Smooth muscle cell (in vitro differentiated cells): ENCODE measurements around the gene RADIL. TPM values are rescaled to one million over a fixed set of nuclear protein-coding genes. Genes with fewer than 3 reads are reported as not detected.

Experiments used
- DNase-seq: peaks from one replicate; lab custom pipeline; 2025; ENCODE audit not compliant: unreplicated experiment; lab: John Stamatoyannopoulos, UW
- H2AFZ ChIP-seq: fragments of 200-600 bp; sonication (generic); 2 replicates; pipeline ENCODE4 v1.6.0; 2016; ENCODE audit warnings: antibody characterized with exemption, low read depth, mild to moderate bottlenecking
- H3F3A ChIP-seq: fragments of 200-600 bp; sonication (generic); 2 replicates; pipeline ENCODE4 v1.6.0; 2017; ENCODE audit warnings: antibody characterized with exemption, low read depth
- H3K27ac ChIP-seq: fragments of 200-600 bp; sonication (generic); 2 replicates; pipeline ENCODE4 v1.5.1; 2016; ENCODE audit warnings: low read depth, mild to moderate bottlenecking
- H3K27me3 ChIP-seq: fragments of 200-600 bp; sonication (generic); 2 replicates; pipeline ENCODE4 v1.6.1; 2016; ENCODE audit warnings: low read depth, mild to moderate bottlenecking
- H3K36me3 ChIP-seq: fragments of 200-600 bp; sonication (generic); 2 replicates; pipeline ENCODE4 v1.5.1; 2016; ENCODE audit warnings: low read depth
- H3K4me1 ChIP-seq: fragments of 200-600 bp; sonication (generic); 2 replicates; pipeline ENCODE4 v1.5.1; 2016; ENCODE audit warnings: low read depth
- H3K4me2 ChIP-seq: fragments of 200-600 bp; sonication (generic); 2 replicates; pipeline ENCODE4 v1.6.0; 2016; ENCODE audit warnings: mild to moderate bottlenecking
- H3K4me3 ChIP-seq: fragments of 200-600 bp; sonication (generic); 2 replicates; pipeline ENCODE4 v1.5.1; 2016; ENCODE audit warnings: mild to moderate bottlenecking
- H3K79me2 ChIP-seq: fragments of 200-600 bp; sonication (generic); 2 replicates; pipeline ENCODE4 v1.6.0; 2016; ENCODE audit warnings: low read depth, mild to moderate bottlenecking
- H3K9ac ChIP-seq: fragments of 200-600 bp; sonication (generic); 2 replicates; pipeline ENCODE4 v1.6.0; 2016; ENCODE audit warnings: low read depth
- H3K9me3 ChIP-seq: fragments of 200-600 bp; sonication (generic); replicated peaks from 2 replicates; pipeline ENCODE4 v1.5.1; 2016; ENCODE audit warnings: low read depth
- H4K20me1 ChIP-seq: fragments of 200-600 bp; sonication (generic); 2 replicates; pipeline ENCODE4 v1.6.0; 2016; ENCODE audit warnings: low read depth
- CTCF ChIP-seq: fragments of 200-600 bp; sonication (generic); IDR thresholded peaks from 2 replicates; pipeline ENCODE4 v1.5.1; 2017; ENCODE audit warnings: borderline replicate concordance, mild to moderate bottlenecking, antibody characterized with exemption; ENCODE audit not compliant: insufficient read depth, poor library complexity, severe bottlenecking
- WGBS: methylation state at CpG from one replicate; pipeline ENCODE4 v1.1.7; 2016; ENCODE audit warnings: low lambda C conversion rate; 5-methylcytosine and 5-hydroxymethylcytosine counted together
- polyA plus RNA-seq: library from polyadenylated mRNA; unstranded; fragments of >200 nt; fragmentation: Nextera tagmentation; extraction: Ambion mirVana; gene quantifications from 2 replicates; pipeline ENCODE4 v1.2.1, GENCODE V29; 2016
- total RNA-seq: library from RNA; depleted of rRNA; stranded (reverse); fragments of >200 nt; gene quantifications from 2 replicates; pipeline ENCODE4 v1.2.3, GENCODE V29; 2014

Gene RADIL
- total and polyA plus RNA-seq, 2 experiments from 2014 or later, result 4.7 to 10.7 TPM

- TF ChIP-seq CTCF, result no peak
- Histone ChIP-seq H3K4me2 (peak overlapping the region; percentile 44), H2AFZ (no peak overlapping the region)
Observed at GRCh38 chr7:4879396-4880081, 4.0 kb downstream of the RADIL start.

GRCh38 chr7:4878336-4879335, 4.9 kb downstream of the RADIL start:
- Histone ChIP-seq H3K4me1 (peaks cover 12% of the 10 kb centered on the region), H3F3A (peaks cover 11% of the 10 kb centered on the region), H3K9me3 (no peaks in the 10 kb centered on the region), H2AFZ (no peak overlapping the region), H4K20me1 (no peaks in the 10 kb centered on the region), H3K36me3 (no peaks in the 10 kb centered on the region), H3K79me2 (peaks cover 6% of the 10 kb centered on the region), H3K4me2 (no peak overlapping the region), H3K9ac (peak overlapping the region; percentile 50), H3K4me3 (no peak overlapping the region), H3K27ac (peak overlapping the region; percentile 75), H3K27me3 (no peaks in the 10 kb centered on the region)
- no peak for TF ChIP-seq CTCF
- no peak for DNase-seq
- 85% methylated on average over 45 of the region's 45 CpGs for WGBS

More at GRCh38 chr7:4879396-4880081, 4.0 kb downstream of the RADIL start:
- no peaks in the 10 kb centered on the region for H3K36me3 ChIP-seq
- peaks cover 6% of the 10 kb centered on the region for H3K79me2 ChIP-seq
- 74% methylated on average over 27 of the region's 27 CpGs for WGBS
- H4K20me1 ChIP-seq, result no peaks in the 10 kb centered on the region
- peaks cover 11% of the 10 kb centered on the region for H3F3A ChIP-seq
- H3K27me3 ChIP-seq, result no peaks in the 10 kb centered on the region
- peak overlapping the region; percentile 50 for H3K9ac ChIP-seq
- peak overlapping the region; percentile 75 for H3K27ac ChIP-seq
- H3K9me3 ChIP-seq, result no peaks in the 10 kb centered on the region
- no peak overlapping the region for H3K4me3 ChIP-seq
- peaks cover 12% of the 10 kb centered on the region for H3K4me1 ChIP-seq
- DNase-seq, result no peak

GRCh38 chr7:4876586-4876985, 6.9 kb downstream of the RADIL start:
- Histone ChIP-seq H3K9me3 (no peaks in the 10 kb centered on the region), H4K20me1 (no peaks in the 10 kb centered on the region), H3F3A (peaks cover 17% of the 10 kb centered on the region), H2AFZ (no peak overlapping the region), H3K36me3 (no peaks in the 10 kb centered on the region), H3K79me2 (peaks cover 6% of the 10 kb centered on the region), H3K27me3 (no peaks in the 10 kb centered on the region), H3K4me2 (no peak overlapping the region), H3K4me1 (peaks cover 9% of the 10 kb centered on the region), H3K27ac (no peak overlapping the region), H3K9ac (no peak overlapping the region), H3K4me3 (no peak overlapping the region)
- 97% methylated on average over 18 of the region's 18 CpGs for WGBS
- DNase-seq, result no peak
- no peak for TF ChIP-seq CTCF
